Ishikawa (cell line): ENCODE data around the gene INTS2.

Source experiments
- CEBPB ChIP-seq: IDR thresholded peaks from 2 replicates; pipeline ENCODE4 v1.6.1; 2012
- CREB1 ChIP-seq: IDR thresholded peaks from 2 replicates; pipeline ENCODE4 v1.6.1; 2012; ENCODE audit warnings: low read depth
- EGR1 ChIP-seq: IDR thresholded peaks from 2 replicates; pipeline ENCODE4 v1.6.1; 2012
- EP300 ChIP-seq: IDR thresholded peaks from 2 replicates; pipeline ENCODE4 v1.6.1; 2012; ENCODE audit warnings: borderline replicate concordance
- FOXM1 ChIP-seq: IDR thresholded peaks from 2 replicates; pipeline ENCODE4 v1.6.1; 2012; ENCODE audit warnings: low read depth, borderline replicate concordance
- NFIC ChIP-seq: IDR thresholded peaks from 2 replicates; pipeline ENCODE4 v1.6.1; 2012
- RAD21 ChIP-seq: IDR thresholded peaks from 2 replicates; pipeline ENCODE4 v1.6.1; 2012; ENCODE audit warnings: low read depth
- TAF1 ChIP-seq: IDR thresholded peaks from 2 replicates; pipeline ENCODE4 v1.6.1; 2012; ENCODE audit warnings: low read depth, mild to moderate bottlenecking
- TCF12 ChIP-seq: IDR thresholded peaks from 2 replicates; pipeline ENCODE4 v1.6.1; 2012; ENCODE audit warnings: low read depth
- TEAD4 ChIP-seq: IDR thresholded peaks from 2 replicates; pipeline ENCODE4 v1.6.1; 2012
- YY1 ChIP-seq: IDR thresholded peaks from 2 replicates; pipeline ENCODE4 v1.6.1; 2012; ENCODE audit warnings: low read depth
- ZBTB7A ChIP-seq: IDR thresholded peaks from 2 replicates; pipeline ENCODE4 v1.6.1; 2012; ENCODE audit warnings: low read depth
- TF ChIP-seq, protein P1 (sequence below): IDR thresholded peaks from 2 replicates; pipeline ENCODE4 v1.6.1; 2012
- TF ChIP-seq, protein P2 (sequence below): IDR thresholded peaks from 2 replicates; pipeline ENCODE4 v1.6.1; 2012; ENCODE audit warnings: low read depth, mild to moderate bottlenecking
- TF ChIP-seq, protein P3 (sequence below): IDR thresholded peaks from 2 replicates; pipeline ENCODE4 v1.6.1; 2012

The INTS2 gene

DNA sequence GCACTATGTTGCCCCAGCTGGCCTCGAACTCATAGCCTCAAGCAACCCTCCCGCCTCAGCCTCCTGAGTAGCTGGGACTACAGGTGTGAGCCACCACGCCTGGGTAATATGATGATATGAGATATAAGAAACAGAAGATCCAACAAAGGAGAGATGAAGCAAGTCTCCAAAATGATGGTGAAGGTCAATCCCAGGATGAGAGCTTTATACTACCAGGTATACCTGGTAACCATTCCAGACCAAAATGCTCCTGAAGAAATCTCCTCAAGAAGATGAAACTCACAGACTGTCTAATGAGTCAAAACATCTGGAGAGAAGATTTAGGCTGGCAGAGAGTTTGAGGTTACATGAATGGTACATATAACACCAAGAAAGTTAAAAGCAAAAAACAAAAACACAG is 24.5 kb downstream of the INTS2 start:
- TF ChIP-seq RAD21 (no peak), TAF1 (no peak), EP300 (no peak), CEBPB (no peak), TCF12 (no peak), ZBTB7A (no peak), TEAD4 (no peak), YY1 (no peak), CREB1 (no peak)
- TF ChIP-seq, protein P1, sequence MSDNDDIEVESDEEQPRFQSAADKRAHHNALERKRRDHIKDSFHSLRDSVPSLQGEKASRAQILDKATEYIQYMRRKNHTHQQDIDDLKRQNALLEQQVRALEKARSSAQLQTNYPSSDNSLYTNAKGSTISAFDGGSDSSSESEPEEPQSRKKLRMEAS = no peak
- TF ChIP-seq, protein P2, sequence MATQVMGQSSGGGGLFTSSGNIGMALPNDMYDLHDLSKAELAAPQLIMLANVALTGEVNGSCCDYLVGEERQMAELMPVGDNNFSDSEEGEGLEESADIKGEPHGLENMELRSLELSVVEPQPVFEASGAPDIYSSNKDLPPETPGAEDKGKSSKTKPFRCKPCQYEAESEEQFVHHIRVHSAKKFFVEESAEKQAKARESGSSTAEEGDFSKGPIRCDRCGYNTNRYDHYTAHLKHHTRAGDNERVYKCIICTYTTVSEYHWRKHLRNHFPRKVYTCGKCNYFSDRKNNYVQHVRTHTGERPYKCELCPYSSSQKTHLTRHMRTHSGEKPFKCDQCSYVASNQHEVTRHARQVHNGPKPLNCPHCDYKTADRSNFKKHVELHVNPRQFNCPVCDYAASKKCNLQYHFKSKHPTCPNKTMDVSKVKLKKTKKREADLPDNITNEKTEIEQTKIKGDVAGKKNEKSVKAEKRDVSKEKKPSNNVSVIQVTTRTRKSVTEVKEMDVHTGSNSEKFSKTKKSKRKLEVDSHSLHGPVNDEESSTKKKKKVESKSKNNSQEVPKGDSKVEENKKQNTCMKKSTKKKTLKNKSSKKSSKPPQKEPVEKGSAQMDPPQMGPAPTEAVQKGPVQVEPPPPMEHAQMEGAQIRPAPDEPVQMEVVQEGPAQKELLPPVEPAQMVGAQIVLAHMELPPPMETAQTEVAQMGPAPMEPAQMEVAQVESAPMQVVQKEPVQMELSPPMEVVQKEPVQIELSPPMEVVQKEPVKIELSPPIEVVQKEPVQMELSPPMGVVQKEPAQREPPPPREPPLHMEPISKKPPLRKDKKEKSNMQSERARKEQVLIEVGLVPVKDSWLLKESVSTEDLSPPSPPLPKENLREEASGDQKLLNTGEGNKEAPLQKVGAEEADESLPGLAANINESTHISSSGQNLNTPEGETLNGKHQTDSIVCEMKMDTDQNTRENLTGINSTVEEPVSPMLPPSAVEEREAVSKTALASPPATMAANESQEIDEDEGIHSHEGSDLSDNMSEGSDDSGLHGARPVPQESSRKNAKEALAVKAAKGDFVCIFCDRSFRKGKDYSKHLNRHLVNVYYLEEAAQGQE = no peak

DNA sequence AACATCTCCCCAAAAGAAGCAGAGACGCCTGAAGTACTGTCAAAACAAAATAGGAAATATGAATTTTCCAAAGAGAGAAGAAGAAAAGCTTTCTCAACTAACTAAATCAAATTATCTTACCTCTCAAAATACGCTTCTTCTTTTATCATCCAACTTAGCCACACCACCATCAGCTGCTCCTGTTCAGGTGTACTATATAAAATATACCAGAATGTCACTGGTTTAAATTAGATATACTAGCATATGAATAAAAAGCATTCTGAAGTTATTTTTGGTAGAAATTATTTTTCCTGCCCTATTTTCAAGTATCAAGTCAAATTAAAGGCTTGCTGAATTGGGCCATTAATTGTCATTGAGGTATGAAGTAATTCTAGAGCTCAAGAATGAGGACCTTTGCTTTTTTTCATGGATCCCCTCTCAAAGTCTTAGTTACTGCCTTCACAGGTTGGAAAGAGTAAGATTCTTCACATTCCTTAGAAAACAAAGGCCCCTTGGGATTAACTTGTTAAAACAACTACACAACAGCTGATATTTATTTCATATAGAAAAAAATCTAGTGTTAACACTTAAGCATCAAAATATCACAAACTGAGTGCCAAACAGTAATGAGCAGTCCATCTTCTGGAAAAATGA is 30.1 kb downstream of the INTS2 start:
- TF ChIP-seq CEBPB (no peak), RAD21 (no peak), ZBTB7A (no peak)

DNA sequence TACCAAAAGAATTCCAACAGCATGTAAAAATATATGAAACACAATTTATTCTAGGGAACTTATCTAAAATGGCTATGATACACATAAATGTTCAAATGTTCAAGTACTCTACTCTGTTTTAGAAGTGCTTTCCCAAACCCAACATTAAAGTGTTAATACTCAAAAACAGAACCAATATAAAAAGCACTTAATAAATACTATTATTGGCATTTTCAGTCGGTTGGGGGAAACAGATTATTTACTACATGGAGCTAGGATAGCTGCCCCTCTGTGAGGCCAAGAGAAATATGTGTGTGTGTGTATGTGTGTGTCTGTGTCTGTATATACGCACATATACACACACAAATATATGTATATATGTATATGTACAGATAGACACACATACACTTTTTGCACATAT is 32.4 kb downstream of the INTS2 start:
- TF ChIP-seq EP300 = no peak
- TF ChIP-seq EGR1 = no peak

DNA sequence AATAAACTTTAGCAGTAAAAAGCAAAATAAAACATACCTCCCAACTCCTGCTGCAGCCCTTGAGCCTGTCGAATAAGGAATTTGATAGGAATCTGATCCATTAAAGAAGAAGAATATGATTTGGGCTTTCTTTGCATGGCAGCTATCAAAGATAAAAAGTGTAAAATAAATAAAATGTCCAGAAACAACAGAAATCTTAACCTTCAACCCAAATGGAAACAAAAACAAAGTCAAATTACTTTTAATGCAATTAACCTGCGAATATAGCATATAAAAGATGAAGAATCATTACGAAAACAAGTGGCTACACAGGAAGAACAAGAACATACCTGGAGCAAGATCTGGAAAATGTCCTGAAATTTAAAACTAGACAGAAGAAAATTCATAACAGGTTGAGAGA is 42.9 kb downstream of the INTS2 start:
- TF ChIP-seq YY1 (no peak), CEBPB (no peak), TCF12 (no peak), TAF1 (no peak), FOXM1 (no peak), NFIC (no peak), TEAD4 (no peak), CREB1 (no peak), EP300 (no peak), EGR1 (no peak), ZBTB7A (no peak), RAD21 (no peak)
- TF ChIP-seq, protein P3, sequence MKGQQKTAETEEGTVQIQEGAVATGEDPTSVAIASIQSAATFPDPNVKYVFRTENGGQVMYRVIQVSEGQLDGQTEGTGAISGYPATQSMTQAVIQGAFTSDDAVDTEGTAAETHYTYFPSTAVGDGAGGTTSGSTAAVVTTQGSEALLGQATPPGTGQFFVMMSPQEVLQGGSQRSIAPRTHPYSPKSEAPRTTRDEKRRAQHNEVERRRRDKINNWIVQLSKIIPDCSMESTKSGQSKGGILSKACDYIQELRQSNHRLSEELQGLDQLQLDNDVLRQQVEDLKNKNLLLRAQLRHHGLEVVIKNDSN = no peak
- TF ChIP-seq, protein P2 = no peak
- TF ChIP-seq, protein P1 = no peak

DNA sequence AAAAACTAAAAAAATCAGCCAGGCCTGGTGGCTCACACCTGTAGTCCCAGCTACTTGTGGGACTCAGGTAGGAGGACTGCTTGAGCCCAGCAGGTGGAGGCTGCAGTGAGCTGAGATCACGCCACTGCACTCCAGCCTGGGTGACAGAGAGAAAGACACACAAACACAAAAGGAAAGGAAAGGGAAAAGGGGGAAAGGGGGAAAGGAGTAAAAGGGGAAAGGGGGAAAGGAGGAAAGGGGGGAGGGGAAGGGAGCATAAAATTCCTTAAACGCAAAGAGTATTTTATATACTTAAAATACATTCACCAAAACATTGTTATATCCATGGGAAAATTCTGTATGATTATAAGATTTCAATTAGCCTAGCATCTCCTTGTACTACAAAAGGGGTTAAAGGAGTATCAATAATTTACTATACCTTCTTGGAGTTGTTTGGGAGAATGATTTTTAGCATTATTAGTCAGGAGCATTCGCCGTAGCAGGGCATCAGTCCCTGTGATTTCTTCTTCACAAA is 47.1 kb downstream of the INTS2 start:
- no peak for TF ChIP-seq FOXM1
- TF ChIP-seq, protein P1 = no peak
- TF ChIP-seq CREB1 = no peak
- TF ChIP-seq TCF12 = no peak
- TF ChIP-seq EGR1 = no peak
- TF ChIP-seq ZBTB7A = no peak
- no peak for TF ChIP-seq TAF1
- no peak for TF ChIP-seq NFIC
- no peak for TF ChIP-seq TEAD4
- no peak for TF ChIP-seq RAD21
- no peak for TF ChIP-seq YY1
- TF ChIP-seq, protein P3 = no peak

DNA sequence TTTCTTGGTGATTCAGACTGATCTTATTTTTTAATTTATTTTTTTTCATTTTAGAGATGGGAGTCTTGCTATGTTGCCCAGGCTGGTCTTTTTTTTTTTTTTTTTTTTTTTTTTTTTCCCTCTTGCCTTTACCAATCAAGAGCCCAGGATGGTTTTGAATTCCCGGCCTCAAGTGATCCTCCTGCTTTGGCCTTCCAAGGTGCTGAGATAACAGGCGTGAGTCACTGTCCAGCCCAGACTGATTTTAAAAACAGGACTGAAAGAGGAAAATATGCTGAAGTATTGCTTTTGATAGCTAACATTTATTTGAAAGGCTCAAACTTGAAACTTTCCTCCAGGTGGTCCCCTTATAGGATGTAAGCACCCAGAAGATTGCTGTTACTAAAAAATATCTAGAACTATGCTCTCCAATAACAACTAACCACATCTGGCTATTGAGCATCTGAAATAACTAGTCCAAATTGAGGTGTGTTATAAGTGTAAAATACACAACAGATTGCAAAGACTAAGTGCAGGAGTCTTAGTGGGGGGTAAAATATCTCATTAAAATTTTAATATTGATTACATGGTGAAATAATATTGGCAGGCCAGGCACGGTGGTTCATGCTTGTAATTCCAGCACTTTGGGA is 48.7 kb downstream of the INTS2 start:
- TF ChIP-seq, protein P2 = no peak
- TF ChIP-seq NFIC (no peak), TAF1 (no peak), TEAD4 (no peak), YY1 (no peak), TCF12 (no peak), CEBPB (no peak), RAD21 (no peak)
- TF ChIP-seq, protein P1 = no peak
